RWPE2 (cell line): Measurements from ENCODE around the gene PPP1R3D.

Experiments used
- ATAC-seq: fragments of 200-7000 bp; cut with Tn5 transposase; 3 replicates; pipeline ENCODE4 v1.9.1; 2021; ENCODE audit warnings: low read depth
- DNase-seq: peaks from one replicate; pipeline ENCODE4 v3.0.0-alpha.2; 2020; ENCODE audit warnings: low spot score
- H3K27ac ChIP-seq: fragments of 450-650 bp; 2 replicates; pipeline ENCODE4 v1.5.1; 2017; ENCODE audit warnings: mild to moderate bottlenecking; ENCODE audit not compliant: poor library complexity, severe bottlenecking
- H3K27me3 ChIP-seq: fragments of 250-450 bp; sonication (Bioruptor Pico); 2 replicates; pipeline ENCODE4 v1.5.1; 2021; ENCODE audit warnings: mild to moderate bottlenecking, moderate library complexity; ENCODE audit not compliant: insufficient read depth, poor library complexity, severe bottlenecking
- H3K36me3 ChIP-seq: fragments of 250-450 bp; sonication (Bioruptor Pico); 2 replicates; pipeline ENCODE4 v1.5.1; 2020; ENCODE audit warnings: low read depth, mild to moderate bottlenecking, moderate library complexity
- H3K4me1 ChIP-seq: fragments of 250-450 bp; sonication (Bioruptor Pico); 2 replicates; pipeline ENCODE4 v1.5.1; 2021; ENCODE audit warnings: mild to moderate bottlenecking, moderate library complexity; ENCODE audit not compliant: insufficient read depth, poor library complexity, severe bottlenecking
- H3K4me3 ChIP-seq: fragments of 250-450 bp; sonication (Bioruptor Pico); 2 replicates; pipeline ENCODE4 v1.5.1; 2021; ENCODE audit warnings: mild to moderate bottlenecking, moderate library complexity; ENCODE audit not compliant: severe bottlenecking
- H3K9me3 ChIP-seq: fragments of 250-450 bp; sonication (Bioruptor Pico); 2 replicates; pipeline ENCODE4 v1.5.1; 2021; ENCODE audit warnings: mild to moderate bottlenecking, moderate library complexity; ENCODE audit not compliant: severe bottlenecking
- TF ChIP-seq, protein P1 (sequence below): fragments of 450-650 bp; IDR thresholded peaks from one replicate; pipeline ENCODE4 v1.5.1; 2017; ENCODE audit warnings: mild to moderate bottlenecking, moderate library complexity; ENCODE audit not compliant: poor library complexity, severe bottlenecking

Gene PPP1R3D, protein sequence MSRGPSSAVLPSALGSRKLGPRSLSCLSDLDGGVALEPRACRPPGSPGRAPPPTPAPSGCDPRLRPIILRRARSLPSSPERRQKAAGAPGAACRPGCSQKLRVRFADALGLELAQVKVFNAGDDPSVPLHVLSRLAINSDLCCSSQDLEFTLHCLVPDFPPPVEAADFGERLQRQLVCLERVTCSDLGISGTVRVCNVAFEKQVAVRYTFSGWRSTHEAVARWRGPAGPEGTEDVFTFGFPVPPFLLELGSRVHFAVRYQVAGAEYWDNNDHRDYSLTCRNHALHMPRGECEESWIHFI

DNA sequence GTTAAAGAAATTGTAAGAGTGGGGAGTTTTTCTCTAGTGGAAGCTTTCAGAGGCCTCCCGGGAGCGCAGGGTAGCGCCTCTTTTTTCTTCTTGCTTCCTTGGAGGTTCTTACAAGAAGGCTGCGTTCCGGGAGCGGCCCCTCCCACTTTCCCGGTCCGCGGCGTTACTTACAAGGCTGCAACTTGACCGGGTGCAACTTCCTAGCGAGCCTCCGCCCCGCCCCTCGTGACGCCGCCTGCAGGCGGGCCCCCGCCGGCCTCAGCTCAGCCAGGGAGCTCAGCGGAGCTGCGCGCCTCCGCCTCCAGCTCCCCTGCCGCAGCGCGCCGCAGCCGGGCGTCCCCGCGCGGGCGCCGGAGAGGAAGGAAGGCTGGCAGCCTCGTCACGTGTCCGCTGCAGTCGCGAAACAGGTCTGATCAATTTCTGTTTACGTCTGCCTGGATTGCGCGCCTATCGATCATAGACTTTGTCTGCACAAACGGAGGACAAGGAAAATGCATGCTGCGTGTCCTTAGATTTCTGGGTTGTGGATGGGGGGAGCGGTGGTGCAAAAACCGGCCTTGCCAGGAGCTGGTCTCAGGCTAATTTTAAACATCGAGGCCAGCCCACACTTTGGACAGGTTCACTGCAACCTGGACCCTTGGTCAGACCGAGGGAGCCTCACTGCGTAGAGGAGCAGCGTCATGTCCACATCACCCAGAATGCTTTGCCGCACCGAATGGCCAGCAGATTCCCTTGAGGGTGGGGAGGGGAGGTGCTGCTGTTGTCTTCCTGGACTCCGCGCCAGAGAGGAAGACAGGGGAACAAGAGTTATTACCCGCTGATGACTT lies at the start of gene PPP1R3D, which contains the start of gene FAM217B:
PPP1R3D (minus strand) TSS at position 177 of the 827 bp plus-strand sequence. CDS start 374 bp downstream, outside the sequence.
FAM217B (plus strand) TSS at position 261 of the 827 bp plus-strand sequence. CDS start 3,555 bp downstream, outside the sequence.
- TF ChIP-seq, protein P1, sequence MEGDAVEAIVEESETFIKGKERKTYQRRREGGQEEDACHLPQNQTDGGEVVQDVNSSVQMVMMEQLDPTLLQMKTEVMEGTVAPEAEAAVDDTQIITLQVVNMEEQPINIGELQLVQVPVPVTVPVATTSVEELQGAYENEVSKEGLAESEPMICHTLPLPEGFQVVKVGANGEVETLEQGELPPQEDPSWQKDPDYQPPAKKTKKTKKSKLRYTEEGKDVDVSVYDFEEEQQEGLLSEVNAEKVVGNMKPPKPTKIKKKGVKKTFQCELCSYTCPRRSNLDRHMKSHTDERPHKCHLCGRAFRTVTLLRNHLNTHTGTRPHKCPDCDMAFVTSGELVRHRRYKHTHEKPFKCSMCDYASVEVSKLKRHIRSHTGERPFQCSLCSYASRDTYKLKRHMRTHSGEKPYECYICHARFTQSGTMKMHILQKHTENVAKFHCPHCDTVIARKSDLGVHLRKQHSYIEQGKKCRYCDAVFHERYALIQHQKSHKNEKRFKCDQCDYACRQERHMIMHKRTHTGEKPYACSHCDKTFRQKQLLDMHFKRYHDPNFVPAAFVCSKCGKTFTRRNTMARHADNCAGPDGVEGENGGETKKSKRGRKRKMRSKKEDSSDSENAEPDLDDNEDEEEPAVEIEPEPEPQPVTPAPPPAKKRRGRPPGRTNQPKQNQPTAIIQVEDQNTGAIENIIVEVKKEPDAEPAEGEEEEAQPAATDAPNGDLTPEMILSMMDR, result peak; percentile 49
- Histone ChIP-seq H3K27ac (peak within 1 kb of the TSS; percentile 80), H3K27me3 (no peaks in the 10 kb centered on the region), H3K9me3 (no peaks in the 10 kb centered on the region), H3K36me3 (peaks cover 37% of the 10 kb centered on the region), H3K4me1 (peaks cover 36% of the 10 kb centered on the region), H3K4me3 (peak within 1 kb of the TSS; percentile 48)
- ATAC-seq (peak; percentile 90), DNase-seq (peak; percentile 100)

DNA sequence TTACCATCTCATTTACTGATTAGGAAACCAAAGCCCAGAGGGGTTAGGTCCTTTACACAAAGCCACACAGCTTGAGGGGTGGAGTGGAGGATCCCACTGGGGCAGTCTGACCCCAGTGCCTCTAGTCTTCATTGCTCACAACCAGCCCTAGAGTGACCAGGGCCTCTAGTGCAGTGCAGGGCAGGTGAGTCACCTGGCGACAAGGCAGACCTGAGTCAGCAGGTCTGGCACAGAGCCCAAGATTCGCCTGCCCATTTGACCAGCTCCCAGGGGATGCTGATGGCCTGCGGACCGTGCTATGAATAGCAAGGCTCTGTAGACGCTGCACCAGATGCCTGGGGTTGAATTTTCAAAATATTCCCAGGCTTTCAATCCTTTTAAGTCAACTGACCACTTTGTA lies 48.0 kb upstream of the PPP1R3D start:
- TF ChIP-seq, protein P1, result no peak
- peak; percentile 99 for DNase-seq
- no peaks in the 10 kb centered on the region for H3K27me3 ChIP-seq
- H3K9me3 ChIP-seq, result no peaks in the 10 kb centered on the region
- H3K4me1 ChIP-seq, result peaks cover 28% of the 10 kb centered on the region
- H3K27ac ChIP-seq, result peak overlapping the region; percentile 1
- no peak overlapping the region for H3K4me3 ChIP-seq
- peak; percentile 95 for ATAC-seq
- H3K36me3 ChIP-seq, result no peaks in the 10 kb centered on the region

DNA sequence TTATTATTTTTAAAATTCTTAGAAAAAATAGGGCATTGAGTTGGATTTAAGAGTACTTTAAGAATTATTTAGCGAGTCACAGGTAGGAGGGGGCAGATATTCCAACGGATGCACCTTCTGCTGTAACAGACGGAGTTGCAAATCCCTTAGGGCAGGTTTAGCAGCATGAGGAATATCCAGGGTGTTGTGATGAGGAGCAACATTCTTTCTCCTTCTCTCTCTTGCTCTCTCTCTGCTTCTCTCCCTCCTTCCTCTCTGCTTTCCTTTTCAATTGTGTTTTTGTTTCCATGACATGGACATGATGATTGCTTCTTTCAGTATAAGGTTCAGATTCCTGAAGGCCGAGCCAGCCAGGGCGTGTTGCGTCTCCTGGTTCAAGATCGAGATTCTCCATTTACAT lies 47.0 kb upstream of the PPP1R3D start:
- ATAC-seq (peak; percentile 28), DNase-seq (no peak)
- Histone ChIP-seq H3K4me1 (peaks cover 28% of the 10 kb centered on the region), H3K27me3 (no peaks in the 10 kb centered on the region), H3K27ac (peak overlapping the region; percentile 1), H3K4me3 (no peak overlapping the region), H3K36me3 (no peaks in the 10 kb centered on the region), H3K9me3 (no peaks in the 10 kb centered on the region)
- TF ChIP-seq, protein P1, result no peak

DNA sequence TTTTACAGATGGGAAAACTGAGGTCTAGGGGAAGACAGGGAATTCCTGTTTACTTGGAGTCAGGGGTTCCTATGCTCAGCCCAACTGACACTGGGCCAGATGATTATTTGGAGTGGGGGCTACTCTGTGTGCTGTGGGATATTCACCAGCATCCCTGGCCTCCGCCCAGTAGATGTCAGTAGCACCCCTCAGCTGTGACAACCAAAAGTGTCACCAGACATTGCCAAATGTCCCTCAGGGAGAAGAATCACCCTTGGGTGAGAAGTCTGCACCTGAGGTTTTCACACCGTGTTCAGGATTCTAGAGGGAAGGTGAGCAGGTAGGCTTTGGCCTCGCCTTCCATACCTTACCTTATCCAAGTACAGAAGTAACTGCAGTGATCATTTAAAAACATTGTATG lies 45.8 kb upstream of the PPP1R3D start:
- Histone ChIP-seq H3K9me3 (no peaks in the 10 kb centered on the region), H3K27ac (no peak overlapping the region), H3K27me3 (no peaks in the 10 kb centered on the region), H3K4me1 (peaks cover 28% of the 10 kb centered on the region), H3K36me3 (no peaks in the 10 kb centered on the region), H3K4me3 (no peak overlapping the region)
- no peak for DNase-seq
- ATAC-seq, result no peak
- TF ChIP-seq, protein P1, result peak; percentile 65
